Superior temporal gyrus (tissue), 1 donor: ENCODE measurements around the gene CLCN2.

Experiments used
- DNase-seq: peaks from one replicate; pipeline ENCODE4 v3.0.0-alpha.2; 2016; ENCODE audit errors: extremely low spot score

Gene CLCN2

DNA sequence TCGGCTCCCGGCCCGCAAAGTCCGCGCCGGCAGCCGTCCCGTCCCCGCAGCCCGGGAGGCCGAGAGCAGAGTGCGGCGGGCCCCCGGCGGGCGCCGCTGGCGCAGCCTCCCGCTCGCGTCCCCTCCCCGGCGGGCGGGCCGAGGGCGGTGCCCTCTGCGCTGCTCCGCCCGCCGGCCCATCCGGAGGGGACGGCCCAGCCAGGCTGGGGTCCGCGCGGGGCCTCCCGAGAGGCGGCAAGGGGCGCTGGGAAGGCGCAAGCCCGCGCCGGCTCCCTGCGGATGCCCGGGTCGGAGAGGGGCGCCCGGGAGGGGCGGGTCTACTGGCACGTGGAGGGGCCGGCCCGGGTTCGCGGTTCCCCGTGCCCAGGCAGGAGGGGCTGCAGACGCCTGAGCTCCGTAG, at the start of gene CLCN2, which contains the start of gene POLR2H:
CLCN2 (minus strand) TSS at position 74 of the 400 bp plus-strand sequence. CDS start 126 bp downstream, outside the sequence.
POLR2H (plus strand) TSS at position 179 of the 400 bp plus-strand sequence. CDS start 1,783 bp downstream, outside the sequence.
- peak; percentile 66 for DNase-seq

- no peak for DNase-seq
These were observed 48.6 kb upstream of the CLCN2 start for GRCh38 chr3:184409946-184410500.

GRCh38 chr3:184409331-184409926, 48.0 kb upstream of the CLCN2 start:
- no peak for DNase-seq

DNA sequence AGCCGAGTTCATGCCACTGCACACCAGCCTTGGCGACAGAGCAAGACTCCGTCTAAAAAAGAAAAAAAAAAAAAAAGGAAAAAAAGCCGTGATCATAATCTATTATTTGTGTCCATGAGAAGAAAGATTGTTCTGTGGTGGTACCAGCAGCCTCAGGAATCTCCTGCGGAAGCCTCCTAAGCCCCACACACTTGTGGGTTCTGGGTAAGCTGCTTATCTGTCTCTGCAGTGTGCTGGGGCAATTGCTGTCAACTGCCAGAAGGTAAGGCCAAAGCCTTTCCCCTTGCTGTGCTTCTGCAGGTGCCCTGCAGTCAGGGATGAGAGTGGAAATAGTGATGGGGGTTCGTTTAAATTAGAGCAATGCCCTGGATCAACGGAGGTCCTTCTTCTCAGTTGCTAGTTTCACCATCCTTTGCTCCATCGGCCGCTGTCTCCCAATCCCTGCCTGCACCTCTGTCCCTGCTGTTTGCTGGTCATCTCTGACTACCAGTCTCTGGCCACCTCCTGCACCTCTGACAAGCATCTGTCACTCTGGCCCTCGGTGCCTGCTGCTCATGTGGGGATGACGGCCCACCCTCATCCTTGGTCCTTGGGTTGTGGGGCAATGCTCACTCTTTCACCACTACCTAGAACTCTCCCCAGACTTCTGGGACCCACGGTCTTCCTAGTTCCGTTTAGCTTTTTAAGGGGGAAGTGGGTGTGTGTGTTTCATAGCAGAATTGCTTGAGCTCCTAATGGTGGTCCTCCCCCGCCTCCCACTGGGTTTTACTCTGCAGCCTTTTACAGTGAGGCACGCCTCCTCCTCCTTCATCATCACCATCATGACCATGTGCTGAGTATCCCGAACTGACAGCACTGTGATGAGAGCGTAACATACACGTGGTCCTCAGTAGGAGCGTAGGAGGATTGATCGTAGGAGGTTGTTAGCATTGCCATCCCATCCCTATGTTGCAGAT, 43.9 kb upstream of the CLCN2 start:
- no peak for DNase-seq

DNA sequence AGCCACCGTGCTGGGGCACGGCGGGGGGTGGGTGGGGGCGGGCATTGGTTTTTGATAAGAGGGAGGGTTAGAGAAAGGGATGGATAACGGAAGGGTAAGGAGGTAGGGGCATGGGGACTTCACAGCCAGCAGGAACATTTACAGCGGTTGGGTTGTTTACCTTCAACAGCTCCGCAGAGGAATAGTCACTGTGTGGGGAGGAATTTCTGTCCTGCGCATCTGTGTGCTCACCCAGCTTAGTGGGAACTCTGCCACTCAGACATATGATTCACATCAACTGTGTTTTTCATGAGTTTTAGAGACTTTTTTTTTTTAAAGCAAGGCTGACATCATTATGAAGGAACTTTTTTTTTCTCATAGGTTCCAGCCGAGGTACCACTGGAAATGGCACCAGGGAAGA, 38.0 kb upstream of the CLCN2 start:
- DNase-seq = peak; percentile 49

GRCh38 chr3:184395320-184395660, 33.9 kb upstream of the CLCN2 start:
- DNase-seq = no peak

GRCh38 chr3:184391266-184391665, 29.9 kb upstream of the CLCN2 start:
- DNase-seq = no peak

DNA sequence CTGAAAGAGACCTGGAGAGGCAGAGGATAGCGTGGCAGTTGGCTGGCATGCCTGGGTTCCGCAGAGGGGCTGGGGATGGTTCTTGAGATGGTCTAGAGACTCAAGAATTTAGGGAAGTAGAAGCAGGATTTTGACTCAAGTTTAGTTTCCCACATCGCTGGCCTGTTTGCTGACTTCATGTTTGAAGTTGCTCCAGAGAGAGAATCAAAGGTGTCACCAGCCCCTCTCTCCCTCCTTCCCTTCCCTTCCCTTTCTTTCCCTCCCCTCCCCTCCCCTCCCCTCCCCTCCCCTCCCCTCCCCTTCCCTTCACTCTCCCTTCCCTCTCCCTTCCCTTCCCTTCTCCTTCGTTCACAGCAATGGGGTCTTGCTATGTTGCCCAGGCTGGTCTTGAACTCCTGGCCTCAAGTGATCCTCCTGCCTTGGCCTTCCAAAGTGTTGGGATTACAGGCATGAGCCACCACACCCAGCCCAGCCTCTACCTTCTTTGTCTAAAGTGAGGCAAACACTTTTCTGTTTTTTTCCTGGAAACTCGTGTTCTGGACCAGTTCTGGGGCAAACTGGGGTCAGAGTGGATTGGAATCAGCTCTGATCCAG, 28.6 kb upstream of the CLCN2 start:
- no peak for DNase-seq

DNA sequence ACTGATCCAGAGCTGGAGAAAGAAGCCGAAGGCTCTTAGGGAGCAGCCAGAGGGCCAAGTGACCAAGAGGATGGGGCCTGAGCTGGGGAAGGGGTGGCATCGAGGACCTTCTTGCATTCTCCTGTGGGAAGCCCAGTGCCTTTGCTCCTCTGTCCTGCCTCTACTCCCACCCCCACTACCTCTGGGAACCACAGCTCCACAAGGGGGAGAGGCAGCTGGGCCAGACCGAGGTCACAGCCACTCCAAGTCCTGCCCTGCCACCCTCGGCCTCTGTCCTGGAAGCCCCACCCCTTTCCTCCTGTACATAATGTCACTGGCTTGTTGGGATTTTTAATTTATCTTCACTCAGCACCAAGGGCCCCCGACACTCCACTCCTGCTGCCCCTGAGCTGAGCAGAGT, 28.0 kb upstream of the CLCN2 start:
- DNase-seq = no peak

DNA sequence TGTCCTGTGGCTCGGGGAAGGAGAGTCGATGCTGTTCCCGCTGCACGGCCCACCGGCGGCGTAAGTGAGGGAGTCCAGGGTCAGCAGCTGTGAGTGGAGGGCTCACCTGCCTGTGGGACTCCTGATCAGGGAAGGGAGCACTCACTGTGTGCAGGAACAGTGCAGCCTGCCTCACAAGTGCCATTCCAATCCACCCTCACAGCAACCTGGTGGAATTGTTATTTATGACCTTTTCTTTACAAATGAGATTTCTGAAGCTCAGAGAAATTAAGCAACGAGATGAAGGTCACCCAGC, 27.5 kb upstream of the CLCN2 start:
- DNase-seq = no peak

GRCh38 chr3:184388164-184388935, 26.9 kb upstream of the CLCN2 start:
- no peak for DNase-seq

DNA sequence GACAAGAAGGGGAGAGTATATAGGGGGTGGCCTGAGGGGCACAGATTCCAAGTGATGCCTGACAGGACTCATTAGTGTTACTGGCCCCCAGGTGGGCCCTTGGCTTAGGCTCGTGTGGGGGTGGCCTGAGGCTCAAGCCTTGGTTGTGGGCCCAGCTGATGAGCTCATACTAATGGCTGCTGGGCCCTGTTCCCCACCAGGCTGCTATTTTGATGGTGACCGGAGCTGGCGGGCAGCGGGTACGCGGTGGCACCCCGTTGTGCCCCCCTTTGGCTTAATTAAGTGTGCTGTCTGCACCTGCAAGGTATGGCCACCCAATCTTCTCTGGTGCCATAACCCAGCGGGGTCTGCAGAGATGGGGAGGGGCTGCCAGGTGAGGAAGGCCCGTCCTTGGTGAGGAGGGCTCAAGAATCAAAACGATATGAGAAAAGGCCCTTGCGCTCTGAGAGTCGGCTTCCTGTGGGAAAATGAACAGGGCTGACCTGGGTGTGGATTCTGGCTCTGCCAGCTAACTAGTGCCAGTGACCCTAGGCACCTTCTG, 25.8 kb upstream of the CLCN2 start:
- no peak for DNase-seq

- no peak for DNase-seq
These were observed 24.8 kb upstream of the CLCN2 start for GRCh38 chr3:184386047-184386806.

DNA sequence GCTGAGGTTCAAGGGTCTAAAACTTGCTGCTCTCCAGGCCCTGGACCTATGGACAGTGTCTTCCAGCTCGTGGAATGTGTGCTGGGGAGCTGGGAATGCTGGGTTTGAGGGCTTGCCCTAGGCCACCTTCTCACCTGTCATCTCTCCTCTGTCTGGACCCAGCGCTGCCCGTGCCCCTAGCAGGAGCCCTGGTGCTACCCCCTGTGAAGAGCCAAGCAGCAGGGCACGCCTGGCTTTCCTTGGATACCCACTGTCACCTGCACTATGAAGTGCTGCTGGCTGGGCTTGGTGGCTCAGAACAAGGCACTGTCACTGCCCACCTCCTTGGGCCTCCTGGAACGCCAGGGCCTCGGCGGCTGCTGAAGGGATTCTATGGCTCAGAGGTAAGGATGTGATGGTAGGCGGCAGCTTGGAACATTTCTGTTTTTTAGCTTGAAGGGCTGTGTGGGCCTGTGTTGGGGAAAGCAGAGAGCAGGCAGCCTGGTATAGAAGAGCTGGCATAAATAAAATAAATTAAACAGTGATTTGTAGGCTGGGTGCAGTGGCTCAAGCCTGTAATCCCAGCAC, 23.5 kb upstream of the CLCN2 start:
- DNase-seq = no peak

DNA sequence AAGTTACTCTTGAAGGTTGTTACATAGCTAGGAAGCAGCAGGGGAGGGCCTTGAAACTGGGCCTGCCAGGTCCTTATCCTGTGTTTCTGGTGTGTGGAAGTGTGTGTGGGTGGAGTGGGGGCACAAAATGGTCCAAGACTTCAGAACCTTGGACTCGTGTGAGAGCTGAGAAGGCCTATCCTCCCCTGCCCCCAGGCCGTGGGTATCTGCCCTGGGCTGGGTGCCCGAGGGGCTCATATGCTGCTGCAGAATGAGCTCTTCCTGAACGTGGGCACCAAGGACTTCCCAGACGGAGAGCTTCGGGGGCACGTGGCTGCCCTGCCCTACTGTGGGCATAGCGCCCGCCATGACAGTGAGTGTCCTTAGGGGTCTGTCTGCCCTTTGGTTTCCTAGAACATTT, 22.9 kb upstream of the CLCN2 start:
- DNase-seq = no peak

- DNase-seq = no peak
These were observed 21.8 kb upstream of the CLCN2 start for GRCh38 chr3:184383033-184383740.

- DNase-seq = no peak
These were observed 21.1 kb upstream of the CLCN2 start for GRCh38 chr3:184382326-184383032.

DNA sequence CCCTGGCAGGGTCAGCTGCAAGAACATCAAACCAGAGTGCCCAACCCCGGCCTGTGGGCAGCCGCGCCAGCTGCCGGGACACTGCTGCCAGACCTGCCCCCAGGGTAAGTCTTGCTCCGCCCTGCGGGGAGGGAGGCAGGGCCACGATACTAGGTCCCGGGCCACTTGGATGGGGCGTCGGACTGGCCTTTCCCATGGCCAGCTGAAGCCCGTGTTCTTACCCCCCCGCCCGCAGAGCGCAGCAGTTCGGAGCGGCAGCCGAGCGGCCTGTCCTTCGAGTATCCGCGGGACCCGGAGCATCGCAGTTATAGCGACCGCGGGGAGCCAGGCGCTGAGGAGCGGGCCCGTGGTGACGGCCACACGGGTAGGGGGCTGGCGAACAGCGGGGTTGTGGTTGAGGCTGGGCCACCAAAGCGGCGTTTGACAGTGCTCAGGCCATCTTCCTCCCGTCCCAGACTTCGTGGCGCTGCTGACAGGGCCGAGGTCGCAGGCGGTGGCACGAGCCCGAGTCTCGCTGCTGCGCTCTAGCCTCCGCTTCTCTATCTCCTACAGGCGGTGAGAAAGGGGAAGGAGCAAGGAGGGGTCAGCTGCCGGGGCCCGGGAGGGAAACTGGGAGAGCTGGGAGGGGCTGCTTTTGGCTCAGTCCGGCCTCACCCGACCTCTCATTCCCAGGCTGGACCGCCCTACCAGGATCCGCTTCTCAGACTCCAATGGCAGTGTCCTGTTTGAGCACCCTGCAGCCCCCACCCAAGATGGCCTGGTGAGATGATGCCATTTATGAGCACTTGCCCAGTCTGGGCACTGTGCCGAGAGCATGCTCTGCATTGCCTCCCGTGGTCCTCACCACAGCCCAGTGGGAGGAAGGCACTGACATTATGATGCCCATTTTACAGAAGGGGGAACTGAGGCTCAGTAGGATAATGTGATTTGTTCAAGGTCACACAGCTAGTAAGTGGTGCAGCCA, 20.1 kb upstream of the CLCN2 start:
- DNase-seq = no peak
